HG02981 (cell line): ENCODE results near the gene RNU1-1.
"Not testable (repeated sequence)": the region's sequence is repeated elsewhere in the genome, so short reads cannot be mapped to it uniquely, and the experiment has no call there.

ENCODE experiments used
- ATAC-seq: cut with Tn5 transposase; IDR thresholded peaks from one replicate; pipeline ENCODE4 v1.9.1; 2021; ENCODE audit warnings: mild to moderate bottlenecking, moderate library complexity; ENCODE audit not compliant: unreplicated experiment

RNU1-1 gene

GRCh38 chr1:16498047-16498446, 16.0 kb downstream of the RNU1-1 start:
- not testable (repeated sequence) for ATAC-seq

GRCh38 chr1:16497474-16497904, 16.6 kb downstream of the RNU1-1 start:
- not testable (repeated sequence) for ATAC-seq

- ATAC-seq: not testable (repeated sequence)
Observed at GRCh38 chr1:16493731-16494130, 20.4 kb downstream of the RNU1-1 start.

GRCh38 chr1:16492937-16493336, 21.1 kb downstream of the RNU1-1 start:
- not testable (repeated sequence) for ATAC-seq

GRCh38 chr1:16491056-16491675, 22.9 kb downstream of the RNU1-1 start:
- ATAC-seq: no peak

GRCh38 chr1:16489195-16489880, 24.7 kb downstream of the RNU1-1 start:
- ATAC-seq: not testable (repeated sequence)

- ATAC-seq: not testable (repeated sequence)
Observed at GRCh38 chr1:16487011-16487410, 27.1 kb downstream of the RNU1-1 start.

- ATAC-seq: not testable (repeated sequence)
Observed at GRCh38 chr1:16486316-16486715, 27.8 kb downstream of the RNU1-1 start.

GRCh38 chr1:16484931-16485330, 29.2 kb downstream of the RNU1-1 start:
- ATAC-seq: no peak

- ATAC-seq: no peak
Observed at GRCh38 chr1:16484501-16484835, 29.6 kb downstream of the RNU1-1 start.

GRCh38 chr1:16483639-16484500, 30.2 kb downstream of the RNU1-1 start:
- ATAC-seq: not testable (repeated sequence)

- not testable (repeated sequence) for ATAC-seq
Observed at GRCh38 chr1:16483146-16483545, 30.9 kb downstream of the RNU1-1 start.

GRCh38 chr1:16478091-16478490, 36.0 kb downstream of the RNU1-1 start:
- no peak for ATAC-seq

GRCh38 chr1:16475771-16476770, 38.0 kb downstream of the RNU1-1 start:
- not testable (repeated sequence) for ATAC-seq

GRCh38 chr1:16474891-16475290, 39.2 kb downstream of the RNU1-1 start:
- ATAC-seq: not testable (repeated sequence)

- ATAC-seq: no peak
Observed at GRCh38 chr1:16474166-16474800, 39.8 kb downstream of the RNU1-1 start.

- no peak for ATAC-seq
Observed at GRCh38 chr1:16468558-16468957, 45.5 kb downstream of the RNU1-1 start.

- ATAC-seq: no peak
Observed at GRCh38 chr1:16464917-16465625, 49.0 kb downstream of the RNU1-1 start.
